ENCODE data around the gene SEMA5B. TPM values are rescaled to one million over a fixed set of nuclear protein-coding genes. Genes with fewer than 3 reads are reported as not detected.

Gene SEMA5B
- total and polyA plus RNA-seq, 12 donors: 0.35 to 4.3 (median 1.8) TPM

GRCh38 chr3:122890720-122891220 is 136.8 kb downstream of the SEMA5B start:
- no peak overlapping the region for H3K4me3 ChIP-seq
- no peaks in the 10 kb centered on the region for H3K9me3 ChIP-seq (replicated peaks in 1 of 3)
- DNase-seq: no peak
- H3K27me3 ChIP-seq: no peaks in the 10 kb centered on the region
- H3K4me1 ChIP-seq (replicated peaks in 1 of 2): no peaks in the 10 kb centered on the region
- TF ChIP-seq, protein P1, sequence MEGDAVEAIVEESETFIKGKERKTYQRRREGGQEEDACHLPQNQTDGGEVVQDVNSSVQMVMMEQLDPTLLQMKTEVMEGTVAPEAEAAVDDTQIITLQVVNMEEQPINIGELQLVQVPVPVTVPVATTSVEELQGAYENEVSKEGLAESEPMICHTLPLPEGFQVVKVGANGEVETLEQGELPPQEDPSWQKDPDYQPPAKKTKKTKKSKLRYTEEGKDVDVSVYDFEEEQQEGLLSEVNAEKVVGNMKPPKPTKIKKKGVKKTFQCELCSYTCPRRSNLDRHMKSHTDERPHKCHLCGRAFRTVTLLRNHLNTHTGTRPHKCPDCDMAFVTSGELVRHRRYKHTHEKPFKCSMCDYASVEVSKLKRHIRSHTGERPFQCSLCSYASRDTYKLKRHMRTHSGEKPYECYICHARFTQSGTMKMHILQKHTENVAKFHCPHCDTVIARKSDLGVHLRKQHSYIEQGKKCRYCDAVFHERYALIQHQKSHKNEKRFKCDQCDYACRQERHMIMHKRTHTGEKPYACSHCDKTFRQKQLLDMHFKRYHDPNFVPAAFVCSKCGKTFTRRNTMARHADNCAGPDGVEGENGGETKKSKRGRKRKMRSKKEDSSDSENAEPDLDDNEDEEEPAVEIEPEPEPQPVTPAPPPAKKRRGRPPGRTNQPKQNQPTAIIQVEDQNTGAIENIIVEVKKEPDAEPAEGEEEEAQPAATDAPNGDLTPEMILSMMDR (IDR thresholded peaks at IDR 0.05): no peak
- TF ChIP-seq POLR2A (IDR thresholded peaks at IDR 0.05): no peak
- 85 to 94% (median 92%) methylated on average over 4 of the region's 4 CpGs for WGBS, 4 donors
- intact Hi-C loops (cut with DNase I): no loop called here
- no peak overlapping the region for H3K27ac ChIP-seq
- H3K36me3 ChIP-seq (replicated peaks in 1 of 2): no peaks in the 10 kb centered on the region

DNA sequence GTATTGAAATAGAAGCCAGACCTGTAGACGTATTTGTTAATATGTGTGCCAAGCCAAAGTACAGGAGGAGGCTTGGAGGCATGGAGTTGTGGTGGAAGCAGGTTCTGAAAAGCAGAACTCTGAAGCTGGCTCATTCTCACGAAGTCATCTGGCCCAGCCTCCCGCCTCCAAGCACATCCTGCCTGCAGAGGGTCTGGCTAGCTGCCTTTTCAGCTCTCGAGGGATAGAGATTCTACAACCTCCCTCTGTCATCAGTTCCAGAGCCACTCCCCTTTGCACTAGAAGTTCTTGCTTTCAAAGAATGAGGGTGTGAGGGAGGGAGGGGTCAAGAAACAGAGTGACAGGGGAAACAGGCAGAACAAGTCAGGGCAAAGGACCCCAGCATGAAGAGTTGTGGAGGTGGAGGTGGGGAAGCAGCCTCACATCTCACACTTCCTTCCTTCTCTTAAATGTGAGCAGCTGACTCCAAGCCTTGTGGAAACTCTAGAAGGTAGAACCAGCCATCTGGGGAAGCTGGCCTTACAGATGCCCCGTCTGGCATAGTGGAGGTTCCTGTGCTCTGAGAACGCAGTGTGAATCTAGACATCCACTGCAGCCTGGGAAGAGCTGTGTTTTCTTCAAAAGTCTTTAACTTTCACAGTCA is 137.4 kb downstream of the SEMA5B start:
- TF ChIP-seq, protein P1 (IDR thresholded peaks at IDR 0.05): no peak
- TF ChIP-seq POLR2A (IDR thresholded peaks at IDR 0.05): no peak
- Histone ChIP-seq H3K36me3 (replicated peaks in 1 of 2) (no peaks in the 10 kb centered on the region), H3K4me1 (replicated peaks in 1 of 2) (no peaks in the 10 kb centered on the region), H3K27ac (no peak overlapping the region), H3K9me3 (replicated peaks in 1 of 3) (no peaks in the 10 kb centered on the region), H3K4me3 (no peak overlapping the region), H3K27me3 (no peaks in the 10 kb centered on the region)
- intact Hi-C loops (cut with DNase I): no loop called here
- peak in 6 of 7 donors; percentile 31 to 65 (median 50) for DNase-seq
- 40 to 54% (median 49%) methylated on average over 6 of the region's 6 CpGs for WGBS, 4 donors

GRCh38 chr3:122886946-122887345 is 140.6 kb downstream of the SEMA5B start:
- Histone ChIP-seq H3K36me3 (replicated peaks in 1 of 2) (no peaks in the 10 kb centered on the region), H3K4me1 (replicated peaks in 1 of 2) (no peaks in the 10 kb centered on the region), H3K4me3 (no peak overlapping the region), H3K27ac (no peak overlapping the region), H3K27me3 (no peaks in the 10 kb centered on the region), H3K9me3 (replicated peaks in 1 of 3) (no peaks in the 10 kb centered on the region)
- 78 to 96% (median 89%) methylated on average over 4 of the region's 4 CpGs for WGBS, 4 donors
- no peak for DNase-seq
- intact Hi-C loops (cut with DNase I): no loop called here
- no peak for TF ChIP-seq POLR2A (IDR thresholded peaks at IDR 0.05)
- TF ChIP-seq, protein P1 (IDR thresholded peaks at IDR 0.05): no peak

DNA sequence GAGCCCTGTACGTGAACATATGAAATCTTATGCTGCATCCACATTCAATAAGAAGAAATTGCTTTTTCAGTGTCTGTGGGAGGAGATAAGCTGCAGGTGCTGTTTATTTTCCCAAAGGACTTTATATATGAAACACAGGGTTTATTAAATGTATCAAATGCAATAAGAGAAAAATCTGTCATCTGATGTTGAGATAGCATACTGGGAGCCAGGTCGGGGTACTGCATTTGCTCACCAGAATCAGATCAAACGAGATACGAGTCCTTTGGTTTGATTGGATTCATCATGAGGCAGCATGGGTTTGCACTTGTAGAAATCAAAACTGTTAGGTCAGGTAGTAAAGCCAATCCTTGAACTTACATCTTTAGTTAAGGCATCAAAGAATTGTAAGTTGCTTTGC is 141.3 kb downstream of the SEMA5B start:
- TF ChIP-seq, protein P1 (IDR thresholded peaks at IDR 0.05): no peak
- TF ChIP-seq POLR2A (IDR thresholded peaks at IDR 0.05): no peak
- Histone ChIP-seq H3K4me1 (replicated peaks in 1 of 2) (no peaks in the 10 kb centered on the region), H3K27ac (no peak overlapping the region), H3K36me3 (replicated peaks in 1 of 2) (no peaks in the 10 kb centered on the region), H3K4me3 (no peak overlapping the region), H3K9me3 (replicated peaks in 1 of 3) (no peaks in the 10 kb centered on the region), H3K27me3 (no peaks in the 10 kb centered on the region)
- intact Hi-C loops (cut with DNase I): no loop called here
- no peak for DNase-seq
- 91 to 96% (median 94%) methylated on average over 4 of the region's 4 CpGs for WGBS, 4 donors
